Caco-2 (cell line): ENCODE results near the gene ID3. TPM values are rescaled to one million over a fixed set of nuclear protein-coding genes. Genes with fewer than 3 reads are reported as not detected.

ENCODE experiments used
- BruUV-seq: library from RNA; stranded (reverse); fragments of 400-500 nt; replicated peaks from 2 replicates; lab custom pipeline; 2021; lab: Mats Ljungman, UMichigan
- CTCF ChIA-PET: fragments of 300-600 bp; sonication (Branson Sonifier 250); formaldehyde crosslinking; loops from one replicate; lab custom pipeline; 2022; ENCODE audit warnings: antibody characterized with exemption; lab: Charles Lee
- POLR2A ChIA-PET: fragments of 300-600 bp; sonication (Branson Sonifier 250); formaldehyde crosslinking; loops from one replicate; lab custom pipeline; 2022; ENCODE audit warnings: antibody characterized with exemption; lab: Charles Lee
- DNase-seq, 2 experiments: peaks; one replicate each; pipeline versions ENCODE4 v3.0.0 to v3.0.0-alpha.2; 2020 to 2022
- H3K27me3 ChIP-seq: replicated peaks from 2 replicates; pipeline ENCODE4 v1.6.0; 2011; ENCODE audit warnings: low read length; ENCODE audit not compliant: control insufficient read depth, insufficient read depth
- H3K36me3 ChIP-seq: 2 replicates; pipeline ENCODE4 v1.5.1; 2011; ENCODE audit warnings: low read length; ENCODE audit not compliant: control insufficient read depth, insufficient read depth
- H3K4me1 ChIP-seq: fragments of 250-450 bp; sonication (Bioruptor Pico); 2 replicates; pipeline ENCODE4 v1.5.1; 2020; ENCODE audit warnings: mild to moderate bottlenecking
- H3K4me3 ChIP-seq: 2 replicates; pipeline ENCODE4 v1.5.1; 2011; ENCODE audit warnings: low read depth, mild to moderate bottlenecking, control low read depth, low read length
- H3K9me3 ChIP-seq: fragments of 250-450 bp; sonication (Bioruptor Pico); 2 replicates; pipeline ENCODE4 v1.5.1; 2020; ENCODE audit warnings: mild to moderate bottlenecking, moderate library complexity
- H3K27ac Mint-ChIP-seq: one replicate; pipeline ENCODE4 v1.8.0; 2022; ENCODE audit warnings: mixed read lengths; ENCODE audit not compliant: unreplicated experiment
- H3K27me3 Mint-ChIP-seq: one replicate; pipeline ENCODE4 v1.8.0; 2022; ENCODE audit warnings: mixed read lengths; ENCODE audit not compliant: insufficient read depth, unreplicated experiment
- H3K36me3 Mint-ChIP-seq: one replicate; pipeline ENCODE4 v1.8.0; 2022; ENCODE audit warnings: mild to moderate bottlenecking, mixed read lengths; ENCODE audit not compliant: insufficient read depth, unreplicated experiment
- H3K4me1 Mint-ChIP-seq: one replicate; pipeline ENCODE4 v1.8.0; 2022; ENCODE audit warnings: low read depth, mixed read lengths; ENCODE audit not compliant: unreplicated experiment
- H3K4me3 Mint-ChIP-seq: one replicate; pipeline ENCODE4 v1.8.0; 2022; ENCODE audit warnings: mild to moderate bottlenecking, moderate library complexity, mixed read lengths; ENCODE audit not compliant: unreplicated experiment
- H3K9me3 Mint-ChIP-seq: one replicate; pipeline ENCODE4 v1.8.0; 2022; ENCODE audit warnings: mixed read lengths; ENCODE audit not compliant: unreplicated experiment
- intact Hi-C: fragments of 100-400 bp; cut with micrococcal nuclease; formaldehyde crosslinking; loops from one replicate; pipeline ENCODE4 v1.10.0; 2022; ENCODE audit not compliant: unreplicated experiment
- total RNA-seq: library from RNA; stranded (reverse); gene quantifications from 2 replicates; pipeline ENCODE4 v1.2.3, GENCODE V29; 2022
- TF ChIP-seq, protein P1 (sequence below), 2 experiments: fragments of 200-600 bp in 1 of 2; IDR thresholded peaks; 1 replicate in 1 of 2; 2 replicates in 1 of 2; pipeline versions ENCODE4 v1.5.1 to v1.8.0; 2011 to 2022; ENCODE audit warnings: antibody characterized with exemption in 1 of 2, control low read depth in 1 of 2, inconsistent platforms in 1 of 2, low read depth in 1 of 2, low read length in 1 of 2, mild to moderate bottlenecking in 1 of 2, moderate library complexity in 1 of 2; ENCODE audit not compliant: insufficient read depth in 1 of 2, severe bottlenecking in 1 of 2, unreplicated experiment in 1 of 2

Gene ID3
- total RNA-seq, 1 experiment from 2014 or later: 13.7 TPM

DNA sequence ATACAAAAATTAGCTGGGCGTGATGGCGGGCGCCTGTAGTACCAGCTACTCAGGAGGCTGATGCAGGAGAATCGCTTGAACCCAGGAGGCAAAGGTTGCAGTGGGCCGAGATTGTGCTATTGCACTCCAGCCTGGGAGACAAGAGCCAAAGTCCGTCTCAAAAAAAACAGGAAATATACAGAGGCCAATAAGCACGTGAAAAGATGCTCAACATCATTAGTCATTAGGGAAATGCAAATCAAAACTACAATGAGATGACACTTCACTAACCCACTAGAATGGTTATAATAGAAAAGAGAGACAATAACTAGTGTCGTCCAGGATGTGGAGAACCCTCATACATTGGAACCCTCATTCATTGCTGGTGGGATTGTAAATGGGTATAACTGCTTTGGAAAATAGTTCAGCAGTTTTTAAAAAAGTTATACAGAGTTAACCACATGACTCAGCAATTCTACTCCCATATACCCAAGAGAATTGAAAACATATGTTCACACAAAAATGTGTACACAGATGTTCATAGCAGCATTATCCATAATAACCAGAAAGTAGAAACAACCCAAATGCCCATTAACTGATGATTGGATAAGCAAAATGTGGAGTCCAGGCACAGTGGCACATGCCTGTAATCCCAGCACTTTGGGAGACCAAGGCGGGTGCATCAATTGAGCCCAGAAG, 21.9 kb downstream of the ID3 start:
- H3K27ac Mint-ChIP-seq: no peak overlapping the region
- no peak overlapping the region for H3K4me3 Mint-ChIP-seq
- TF ChIP-seq, protein P1, sequence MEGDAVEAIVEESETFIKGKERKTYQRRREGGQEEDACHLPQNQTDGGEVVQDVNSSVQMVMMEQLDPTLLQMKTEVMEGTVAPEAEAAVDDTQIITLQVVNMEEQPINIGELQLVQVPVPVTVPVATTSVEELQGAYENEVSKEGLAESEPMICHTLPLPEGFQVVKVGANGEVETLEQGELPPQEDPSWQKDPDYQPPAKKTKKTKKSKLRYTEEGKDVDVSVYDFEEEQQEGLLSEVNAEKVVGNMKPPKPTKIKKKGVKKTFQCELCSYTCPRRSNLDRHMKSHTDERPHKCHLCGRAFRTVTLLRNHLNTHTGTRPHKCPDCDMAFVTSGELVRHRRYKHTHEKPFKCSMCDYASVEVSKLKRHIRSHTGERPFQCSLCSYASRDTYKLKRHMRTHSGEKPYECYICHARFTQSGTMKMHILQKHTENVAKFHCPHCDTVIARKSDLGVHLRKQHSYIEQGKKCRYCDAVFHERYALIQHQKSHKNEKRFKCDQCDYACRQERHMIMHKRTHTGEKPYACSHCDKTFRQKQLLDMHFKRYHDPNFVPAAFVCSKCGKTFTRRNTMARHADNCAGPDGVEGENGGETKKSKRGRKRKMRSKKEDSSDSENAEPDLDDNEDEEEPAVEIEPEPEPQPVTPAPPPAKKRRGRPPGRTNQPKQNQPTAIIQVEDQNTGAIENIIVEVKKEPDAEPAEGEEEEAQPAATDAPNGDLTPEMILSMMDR (IDR thresholded peaks at IDR 0.05; ENCODE audit: insufficient read depth in 1 of 2, low read depth in 1 of 2, low read length in 1 of 2, severe bottlenecking in 1 of 2, unreplicated experiment in 1 of 2): no peak
- BruUV-seq: no TSS peak
- peaks cover 5% of the 10 kb centered on the region; the same call in 1 of the 2 replicates for H3K4me1 ChIP-seq
- no peak for DNase-seq
- H3K27me3 Mint-ChIP-seq: no peaks in the 10 kb centered on the region
- intact Hi-C loops: loop anchor here (10.0 kb wide), 1 partner anchor 193 kb away; the partner anchor contains the start of gene HNRNPR
- no peaks in the 10 kb centered on the region for H3K9me3 Mint-ChIP-seq
- H3K4me1 Mint-ChIP-seq: peaks cover 6% of the 10 kb centered on the region
- no peaks in the 10 kb centered on the region for H3K36me3 Mint-ChIP-seq
- no peaks in the 10 kb centered on the region for H3K27me3 ChIP-seq
- CTCF ChIA-PET: interaction anchor here (0.6 kb wide), 1 partner anchor 162 kb away, joined by 3 read pairs; no protein-coding TSS in a partner anchor
- H3K36me3 ChIP-seq: no peaks in the 10 kb centered on the region
- POLR2A ChIA-PET: no interaction called here
- H3K9me3 ChIP-seq: no peaks in the 10 kb centered on the region
- no peak overlapping the region for H3K4me3 ChIP-seq

DNA sequence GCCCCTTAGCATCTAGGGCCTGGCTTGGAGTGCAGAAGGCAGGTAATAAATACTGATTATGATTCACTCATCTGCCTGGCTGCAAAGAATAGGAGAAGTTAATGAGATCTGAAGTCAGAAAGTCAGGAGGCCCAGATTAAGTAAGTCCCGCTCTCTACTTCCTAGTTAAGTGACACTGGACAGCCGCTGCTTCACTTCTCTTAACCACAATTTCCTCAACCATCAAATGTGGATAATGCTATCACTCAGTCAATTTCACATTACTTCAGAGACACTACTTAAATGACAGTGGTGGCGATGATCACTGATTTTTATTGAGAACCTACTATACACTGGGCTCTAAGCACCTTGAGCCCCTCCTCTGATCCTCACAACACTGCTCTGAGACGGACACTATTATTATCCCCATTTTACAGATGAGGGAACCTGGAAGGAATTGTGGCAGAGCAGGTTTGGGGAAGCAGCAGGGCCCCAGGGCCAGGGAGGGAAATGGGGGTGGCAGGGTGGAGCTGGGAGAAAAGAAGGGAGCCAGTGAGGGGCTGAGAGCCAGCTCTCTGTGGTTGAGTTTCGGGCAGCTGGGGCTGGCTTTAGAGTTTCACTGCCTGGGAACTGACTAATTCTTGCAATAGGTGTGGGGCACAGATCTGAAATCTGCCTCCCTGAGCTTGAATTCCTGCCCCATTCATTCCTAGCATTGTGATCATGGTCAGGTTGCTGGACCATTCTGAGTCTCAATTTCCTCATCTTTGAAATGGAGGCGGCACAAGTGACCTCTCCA, 25.9 kb downstream of the ID3 start:
- H3K4me1 Mint-ChIP-seq: peaks cover 6% of the 10 kb centered on the region
- Histone ChIP-seq H3K36me3 (no peaks in the 10 kb centered on the region), H3K9me3 (no peaks in the 10 kb centered on the region), H3K4me1 (peaks cover 22% of the 10 kb centered on the region), H3K27me3 (no peaks in the 10 kb centered on the region), H3K4me3 (no peak overlapping the region)
- POLR2A ChIA-PET: no interaction called here
- H3K27me3 Mint-ChIP-seq: no peaks in the 10 kb centered on the region
- TF ChIP-seq, protein P1 (IDR thresholded peaks at IDR 0.05; ENCODE audit: insufficient read depth in 1 of 2, low read depth in 1 of 2, low read length in 1 of 2, severe bottlenecking in 1 of 2, unreplicated experiment in 1 of 2): no peak
- no TSS peak for BruUV-seq
- no peaks in the 10 kb centered on the region for H3K9me3 Mint-ChIP-seq
- no peak overlapping the region for H3K27ac Mint-ChIP-seq
- DNase-seq: no peak
- no peak overlapping the region for H3K4me3 Mint-ChIP-seq
- no peaks in the 10 kb centered on the region for H3K36me3 Mint-ChIP-seq
- CTCF ChIA-PET: no interaction called here
- intact Hi-C loops: loop anchor here (10.0 kb wide), 1 partner anchor 189 kb away; the partner anchor contains the start of gene HNRNPR

GRCh38 chr1:23531562-23532094, 27.7 kb downstream of the ID3 start:
- peak overlapping the region; percentile 93 for H3K27ac Mint-ChIP-seq
- no peaks in the 10 kb centered on the region for H3K27me3 Mint-ChIP-seq
- no peaks in the 10 kb centered on the region for H3K27me3 ChIP-seq
- peaks cover 6% of the 10 kb centered on the region for H3K4me1 Mint-ChIP-seq
- no peaks in the 10 kb centered on the region for H3K36me3 Mint-ChIP-seq
- peaks cover 22% of the 10 kb centered on the region for H3K4me1 ChIP-seq
- POLR2A ChIA-PET: interaction anchor here (0.6 to 0.9 kb wide), 5 partner anchors 47 to 169 kb away, joined by 3 to 11 read pairs (median 8); no protein-coding TSS in a partner anchor
- no peaks in the 10 kb centered on the region for H3K9me3 ChIP-seq
- intact Hi-C loops: loop anchor here (10.0 kb wide), 1 partner anchor 187 kb away; the partner anchor contains the start of gene HNRNPR
- peak overlapping the region; percentile 25 for H3K4me3 ChIP-seq
- H3K9me3 Mint-ChIP-seq: no peaks in the 10 kb centered on the region
- H3K36me3 ChIP-seq: no peaks in the 10 kb centered on the region
- CTCF ChIA-PET: interaction anchor here (0.5 to 2.2 kb wide), 8 partner anchors 9 to 355 kb away, joined by 3 to 14 read pairs (median 3); partner anchors contain the start of gene ASAP3
- BruUV-seq: TSS peak; percentile 54
- peak overlapping the region; percentile 91 for H3K4me3 Mint-ChIP-seq
- DNase-seq: no peak
- TF ChIP-seq, protein P1 (IDR thresholded peaks at IDR 0.05; ENCODE audit: insufficient read depth in 1 of 2, low read depth in 1 of 2, low read length in 1 of 2, severe bottlenecking in 1 of 2, unreplicated experiment in 1 of 2): no peak
